GM04504 (cell line): ENCODE measurements around the gene ISOC2.
"Not testable (repeated sequence)": the region's sequence is repeated elsewhere in the genome, so short reads cannot be mapped to it uniquely, and the experiment has no call there.

Source experiments
- DNase-seq: peaks from one replicate; pipeline ENCODE4 v3.0.0-alpha.2; 2012; ENCODE audit warnings: low read depth

The ISOC2 gene

GRCh38 chr19:55440411-55441105 is 20.9 kb downstream of the ISOC2 start:
- DNase-seq = no peak

- no peak for DNase-seq
Measured at GRCh38 chr19:55439052-55439451, 22.4 kb downstream of the ISOC2 start.

GRCh38 chr19:55437410-55437809 is 24.0 kb downstream of the ISOC2 start:
- DNase-seq = no peak

GRCh38 chr19:55436847-55437246 is 24.6 kb downstream of the ISOC2 start:
- no peak for DNase-seq

GRCh38 chr19:55435020-55435419 is 26.4 kb downstream of the ISOC2 start:
- no peak for DNase-seq

GRCh38 chr19:55434356-55434919 is 27.0 kb downstream of the ISOC2 start:
- DNase-seq = no peak

- no peak for DNase-seq
Measured at GRCh38 chr19:55433292-55433691, 28.1 kb downstream of the ISOC2 start.

GRCh38 chr19:55432241-55432959 is 29.0 kb downstream of the ISOC2 start:
- DNase-seq = no peak

- no peak for DNase-seq
Measured at GRCh38 chr19:55431183-55431582, 30.3 kb downstream of the ISOC2 start.

- no peak for DNase-seq
Measured at GRCh38 chr19:55426042-55426441, 35.4 kb downstream of the ISOC2 start.

- DNase-seq = no peak
Measured at GRCh38 chr19:55424518-55424917, 36.9 kb downstream of the ISOC2 start.

GRCh38 chr19:55423225-55424005 is 38.0 kb downstream of the ISOC2 start:
- DNase-seq = no peak

- DNase-seq = not testable (repeated sequence)
Measured at GRCh38 chr19:55421281-55421680, 40.2 kb downstream of the ISOC2 start.

GRCh38 chr19:55419624-55420236 is 41.7 kb downstream of the ISOC2 start:
- DNase-seq = no peak

- no peak for DNase-seq
Measured at GRCh38 chr19:55419103-55419502, 42.3 kb downstream of the ISOC2 start.

GRCh38 chr19:55418185-55418584 is 43.3 kb downstream of the ISOC2 start:
- DNase-seq = peak; percentile 71

- no peak for DNase-seq
Measured at GRCh38 chr19:55410168-55410567, 51.3 kb downstream of the ISOC2 start.

- DNase-seq = not testable (repeated sequence)
Measured at GRCh38 chr19:55409179-55409578, 52.3 kb downstream of the ISOC2 start.

- DNase-seq = no peak
Measured at GRCh38 chr19:55408533-55408872, 52.9 kb downstream of the ISOC2 start.

GRCh38 chr19:55407800-55408532 is 53.5 kb downstream of the ISOC2 start:
- DNase-seq = peak; percentile 99

GRCh38 chr19:55407550-55407799 is 54.0 kb downstream of the ISOC2 start, which contains the start of gene UBE2S:
UBE2S (minus strand) TSS chr19:55407788; CDS start chr19:55407589, 199 bp downstream.
- not testable (repeated sequence) for DNase-seq
